22Rv1 (cell line): Measurements from ENCODE around the gene SELENOT.

ENCODE experiments used
- H3K27ac ChIP-seq: fragments of 450-650 bp; 2 replicates; pipeline ENCODE4 v1.5.1; 2017
- ZFX ChIP-seq: fragments of 450-650 bp; IDR thresholded peaks from 2 replicates; pipeline ENCODE4 v1.6.1; 2017; ENCODE audit warnings: antibody characterized with exemption, borderline replicate concordance
- TF ChIP-seq, protein P1 (sequence below): fragments of 450-650 bp; IDR thresholded peaks from 2 replicates; pipeline ENCODE4 v1.5.1; 2017; ENCODE audit warnings: mild to moderate bottlenecking

The SELENOT gene

DNA sequence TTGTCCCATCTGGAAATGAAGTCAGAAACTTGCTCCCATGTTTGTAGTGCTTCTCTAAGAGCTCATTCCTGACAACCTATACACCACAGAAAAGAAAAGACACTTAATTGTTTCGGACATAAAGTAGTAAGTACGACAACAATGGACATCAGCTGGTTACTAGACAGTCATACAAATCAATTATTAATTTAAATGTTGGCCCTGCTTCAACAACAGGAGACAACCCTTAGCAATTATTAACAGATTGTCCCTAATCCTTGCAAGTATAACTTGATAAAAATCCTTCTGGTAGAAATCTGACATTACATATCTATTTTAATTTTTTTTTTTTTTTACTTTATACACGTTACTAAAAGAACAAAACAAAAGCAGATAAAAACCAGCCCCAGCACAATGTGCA is 70.8 kb downstream of the SELENOT start:
- no peak overlapping the region for H3K27ac ChIP-seq
- TF ChIP-seq, protein P1, sequence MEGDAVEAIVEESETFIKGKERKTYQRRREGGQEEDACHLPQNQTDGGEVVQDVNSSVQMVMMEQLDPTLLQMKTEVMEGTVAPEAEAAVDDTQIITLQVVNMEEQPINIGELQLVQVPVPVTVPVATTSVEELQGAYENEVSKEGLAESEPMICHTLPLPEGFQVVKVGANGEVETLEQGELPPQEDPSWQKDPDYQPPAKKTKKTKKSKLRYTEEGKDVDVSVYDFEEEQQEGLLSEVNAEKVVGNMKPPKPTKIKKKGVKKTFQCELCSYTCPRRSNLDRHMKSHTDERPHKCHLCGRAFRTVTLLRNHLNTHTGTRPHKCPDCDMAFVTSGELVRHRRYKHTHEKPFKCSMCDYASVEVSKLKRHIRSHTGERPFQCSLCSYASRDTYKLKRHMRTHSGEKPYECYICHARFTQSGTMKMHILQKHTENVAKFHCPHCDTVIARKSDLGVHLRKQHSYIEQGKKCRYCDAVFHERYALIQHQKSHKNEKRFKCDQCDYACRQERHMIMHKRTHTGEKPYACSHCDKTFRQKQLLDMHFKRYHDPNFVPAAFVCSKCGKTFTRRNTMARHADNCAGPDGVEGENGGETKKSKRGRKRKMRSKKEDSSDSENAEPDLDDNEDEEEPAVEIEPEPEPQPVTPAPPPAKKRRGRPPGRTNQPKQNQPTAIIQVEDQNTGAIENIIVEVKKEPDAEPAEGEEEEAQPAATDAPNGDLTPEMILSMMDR, result no peak
- no peak for TF ChIP-seq ZFX

DNA sequence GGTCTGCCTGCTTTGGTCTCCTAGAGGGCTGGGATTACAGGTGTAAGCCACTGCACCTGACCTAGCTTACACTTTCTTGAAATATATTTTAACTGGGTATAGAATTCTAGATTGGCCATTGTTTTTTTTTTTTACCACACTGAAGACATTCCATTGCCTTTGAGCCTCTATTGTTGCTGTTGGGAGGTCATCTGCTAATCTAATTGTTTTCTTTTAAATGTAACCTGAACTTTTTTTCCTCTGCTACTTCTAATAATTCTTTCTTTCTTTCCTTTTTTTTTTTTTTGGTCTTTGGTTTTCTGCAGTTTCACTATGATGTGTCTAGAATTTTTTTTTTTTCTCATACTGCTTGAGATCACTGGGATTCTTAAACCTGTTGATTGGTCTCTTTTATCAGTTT is 72.5 kb downstream of the SELENOT start:
- no peak overlapping the region for H3K27ac ChIP-seq
- no peak for TF ChIP-seq ZFX
- TF ChIP-seq, protein P1, result no peak
